ENCODE data around the gene GALE. TPM values are rescaled to one million over a fixed set of nuclear protein-coding genes. Genes with fewer than 3 reads are reported as not detected.

The GALE gene
- total RNA-seq, 2 donors from 2014 or later = 163 to 208 TPM

DNA sequence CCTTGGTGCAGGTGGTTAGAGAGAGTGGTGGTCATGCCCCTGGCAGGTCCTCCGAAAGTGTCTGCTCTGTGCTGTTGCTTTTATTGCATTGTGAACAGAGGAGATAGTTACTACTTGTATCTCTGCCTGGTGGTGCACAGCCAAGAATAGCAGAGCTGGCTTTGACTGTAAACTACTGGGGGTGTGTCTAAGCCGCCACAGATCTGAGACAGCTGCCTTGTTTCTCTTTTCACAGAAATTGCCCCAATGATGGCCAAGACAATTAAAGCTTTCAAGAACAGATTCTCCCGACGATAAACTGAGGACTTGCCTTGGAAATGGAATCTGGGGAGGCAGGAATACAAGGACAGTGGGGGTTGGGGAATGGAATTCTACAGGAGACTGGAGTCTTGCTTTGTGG lies 41.3 kb downstream of the GALE start:
- TF ChIP-seq, protein P1, sequence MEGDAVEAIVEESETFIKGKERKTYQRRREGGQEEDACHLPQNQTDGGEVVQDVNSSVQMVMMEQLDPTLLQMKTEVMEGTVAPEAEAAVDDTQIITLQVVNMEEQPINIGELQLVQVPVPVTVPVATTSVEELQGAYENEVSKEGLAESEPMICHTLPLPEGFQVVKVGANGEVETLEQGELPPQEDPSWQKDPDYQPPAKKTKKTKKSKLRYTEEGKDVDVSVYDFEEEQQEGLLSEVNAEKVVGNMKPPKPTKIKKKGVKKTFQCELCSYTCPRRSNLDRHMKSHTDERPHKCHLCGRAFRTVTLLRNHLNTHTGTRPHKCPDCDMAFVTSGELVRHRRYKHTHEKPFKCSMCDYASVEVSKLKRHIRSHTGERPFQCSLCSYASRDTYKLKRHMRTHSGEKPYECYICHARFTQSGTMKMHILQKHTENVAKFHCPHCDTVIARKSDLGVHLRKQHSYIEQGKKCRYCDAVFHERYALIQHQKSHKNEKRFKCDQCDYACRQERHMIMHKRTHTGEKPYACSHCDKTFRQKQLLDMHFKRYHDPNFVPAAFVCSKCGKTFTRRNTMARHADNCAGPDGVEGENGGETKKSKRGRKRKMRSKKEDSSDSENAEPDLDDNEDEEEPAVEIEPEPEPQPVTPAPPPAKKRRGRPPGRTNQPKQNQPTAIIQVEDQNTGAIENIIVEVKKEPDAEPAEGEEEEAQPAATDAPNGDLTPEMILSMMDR (IDR thresholded peaks at IDR 0.05) = no peak
- Histone ChIP-seq H3K4me3 (no peak overlapping the region), H3K27ac (no peak overlapping the region), H3K9me3 (no peaks in the 10 kb centered on the region), H3K9ac (ENCODE audit: low read depth in 2 of 2, low read length in 2 of 2) (no peak overlapping the region), H3K36me3 (peaks cover 20% of the 10 kb centered on the region), H3K27me3 (no peaks in the 10 kb centered on the region), H3K4me1 (no peaks in the 10 kb centered on the region)
- DNase-seq = no peak
- intact Hi-C loops (cut with DNase I) = no loop called here

DNA sequence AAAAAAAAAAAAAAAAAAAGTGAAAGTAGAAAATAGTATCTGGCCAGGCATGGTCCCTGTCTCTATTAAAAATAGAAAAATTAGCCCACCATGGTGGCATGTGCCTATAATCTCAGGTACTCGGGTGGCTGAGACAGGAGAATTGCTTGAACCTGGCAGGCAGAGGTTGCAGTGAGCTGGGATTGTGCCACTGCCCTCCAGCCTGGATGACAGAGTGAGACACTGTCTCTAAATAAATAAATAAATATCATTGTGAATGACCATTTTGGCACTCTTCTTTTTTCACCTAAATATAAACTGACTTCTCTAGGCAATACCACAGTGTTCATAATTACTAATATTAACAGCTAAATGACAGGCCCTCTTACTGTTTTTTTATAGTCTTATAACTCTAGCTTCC lies 42.7 kb downstream of the GALE start:
- TF ChIP-seq, protein P1 (IDR thresholded peaks at IDR 0.05) = no peak
- H3K9ac ChIP-seq (ENCODE audit: low read depth in 2 of 2, low read length in 2 of 2) = no peak overlapping the region
- no peak for DNase-seq
- H3K4me1 ChIP-seq = no peaks in the 10 kb centered on the region
- no peak overlapping the region for H3K4me3 ChIP-seq
- no peak overlapping the region for H3K27ac ChIP-seq
- no peaks in the 10 kb centered on the region for H3K9me3 ChIP-seq
- intact Hi-C loops (cut with DNase I) = no loop called here
- peaks cover 32% of the 10 kb centered on the region for H3K36me3 ChIP-seq
- H3K27me3 ChIP-seq = no peaks in the 10 kb centered on the region

DNA sequence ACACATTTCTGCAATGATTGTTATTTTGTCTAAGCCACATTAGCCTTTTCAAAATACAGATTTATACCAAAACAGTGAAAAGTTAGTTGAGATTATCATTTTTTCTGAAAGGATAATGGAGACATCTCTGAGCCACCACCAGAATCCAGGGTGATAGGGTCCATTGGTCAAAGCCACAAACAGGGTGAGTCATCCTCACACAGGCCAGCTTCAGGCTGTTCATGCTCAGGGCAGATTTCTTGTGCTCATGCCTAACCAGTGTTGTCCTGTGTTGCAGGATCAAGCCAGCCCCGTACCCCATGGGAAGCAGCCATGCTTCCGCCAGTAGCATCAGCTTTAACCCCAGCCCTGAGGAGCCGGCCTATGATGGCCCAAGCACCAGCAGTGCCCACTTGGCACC lies 43.9 kb downstream of the GALE start:
- H3K4me3 ChIP-seq = no peak overlapping the region
- no peaks in the 10 kb centered on the region for H3K9me3 ChIP-seq
- H3K27me3 ChIP-seq = no peaks in the 10 kb centered on the region
- H3K4me1 ChIP-seq = no peaks in the 10 kb centered on the region
- no peak overlapping the region for H3K9ac ChIP-seq (ENCODE audit: low read depth in 2 of 2, low read length in 2 of 2)
- intact Hi-C loops (cut with DNase I) = no loop called here
- no peak overlapping the region for H3K27ac ChIP-seq
- TF ChIP-seq, protein P1 (IDR thresholded peaks at IDR 0.05) = no peak
- peaks cover 43% of the 10 kb centered on the region for H3K36me3 ChIP-seq
- DNase-seq = no peak

DNA sequence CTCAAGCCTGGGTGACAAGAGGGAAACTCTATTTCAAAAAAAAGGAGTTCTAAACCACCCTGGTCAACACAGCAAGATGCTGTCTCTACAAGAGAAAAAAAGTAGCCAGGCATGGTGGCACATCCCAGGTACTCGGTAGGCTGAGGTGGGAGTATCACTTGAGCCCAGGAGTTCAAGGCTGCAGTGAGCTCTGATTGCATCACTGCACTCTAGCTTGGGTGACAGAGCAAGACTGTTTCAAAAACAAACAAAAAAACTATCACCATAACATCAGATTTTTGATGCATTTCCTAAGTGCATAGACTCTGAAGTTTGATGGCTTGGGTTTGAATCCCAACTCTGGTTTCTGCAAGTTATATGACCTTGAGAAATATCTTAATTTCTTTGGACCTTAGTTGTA lies 47.6 kb downstream of the GALE start:
- Histone ChIP-seq H3K4me3 (no peak overlapping the region), H3K4me1 (no peaks in the 10 kb centered on the region), H3K36me3 (peaks cover 43% of the 10 kb centered on the region), H3K27me3 (no peaks in the 10 kb centered on the region), H3K9me3 (no peaks in the 10 kb centered on the region), H3K9ac (ENCODE audit: low read depth in 2 of 2, low read length in 2 of 2) (no peak overlapping the region), H3K27ac (no peak overlapping the region)
- TF ChIP-seq, protein P1 (IDR thresholded peaks at IDR 0.05) = no peak
- intact Hi-C loops (cut with DNase I) = loop anchor here (5.0 kb wide), 1 partner anchor 116 kb away; no protein-coding TSS in a partner anchor
- DNase-seq = no peak

DNA sequence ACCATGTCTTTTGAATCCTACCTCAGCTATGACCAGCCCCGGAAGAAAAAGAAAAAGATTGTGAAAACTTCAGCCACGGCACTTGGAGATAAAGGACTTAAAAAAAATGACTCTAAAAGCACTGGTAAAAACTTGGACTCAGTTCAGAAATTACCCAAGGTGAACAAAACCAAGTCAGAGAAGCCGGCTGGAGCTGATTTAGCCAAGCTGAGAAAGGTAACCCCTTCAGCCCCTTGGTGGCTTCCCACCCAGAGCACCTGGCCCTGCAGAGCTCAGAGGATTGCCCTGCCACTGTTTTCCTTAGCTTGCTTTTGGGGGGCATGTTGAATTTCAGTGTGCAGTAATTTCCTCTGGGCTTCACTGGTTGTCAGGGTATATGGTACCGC lies 48.7 kb downstream of the GALE start:
- Histone ChIP-seq H3K36me3 (peaks cover 36% of the 10 kb centered on the region), H3K4me3 (no peak overlapping the region), H3K9me3 (no peaks in the 10 kb centered on the region), H3K27me3 (no peaks in the 10 kb centered on the region), H3K27ac (no peak overlapping the region), H3K9ac (ENCODE audit: low read depth in 2 of 2, low read length in 2 of 2) (no peak overlapping the region), H3K4me1 (no peaks in the 10 kb centered on the region)
- TF ChIP-seq, protein P1 (IDR thresholded peaks at IDR 0.05) = no peak
- intact Hi-C loops (cut with DNase I) = loop anchor here (5.0 kb wide), 1 partner anchor 115 kb away; no protein-coding TSS in a partner anchor
- no peak for DNase-seq
